ENCODE data around the gene OAT.

OAT gene

DNA sequence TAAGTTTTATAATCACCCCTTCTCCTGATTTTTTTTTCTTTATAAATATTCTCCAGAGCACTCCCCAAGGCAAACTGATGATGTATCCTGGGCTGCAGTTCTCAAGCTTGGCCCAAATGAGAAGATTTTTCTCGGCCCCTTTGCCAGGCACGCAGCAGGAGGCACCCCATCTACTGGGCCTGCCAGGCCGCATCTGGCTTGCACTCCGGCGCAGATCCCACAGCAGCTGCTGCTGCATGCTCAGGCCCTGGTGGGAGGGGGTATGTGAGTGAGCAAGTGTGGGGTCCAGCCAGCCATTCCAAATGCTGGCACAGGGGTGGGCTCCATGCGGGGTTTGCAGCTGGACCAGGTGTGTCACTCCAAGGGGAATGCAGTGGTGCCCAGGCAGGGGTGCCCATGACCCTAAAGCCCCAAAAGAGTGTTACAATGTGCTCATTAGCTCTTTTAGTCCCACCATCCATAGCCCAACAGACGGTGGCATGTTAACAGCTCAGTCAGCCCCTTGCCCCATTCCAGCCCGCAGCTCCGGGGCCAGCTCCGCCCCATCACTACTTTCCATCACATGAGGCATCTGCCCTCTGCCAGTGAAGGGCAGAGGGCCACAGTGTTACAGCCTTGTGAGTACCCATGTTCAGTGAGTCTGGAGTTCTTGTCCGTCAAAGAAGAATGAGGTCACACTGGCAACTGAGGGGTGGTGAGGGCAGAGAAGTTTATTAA lies 25.9 kb downstream of the OAT start:
- Histone ChIP-seq H3K4me3 (ENCODE audit: low read length) (no peak overlapping the region), H3K36me3 (ENCODE audit: insufficient read depth, low read length) (peaks cover 8% of the 10 kb centered on the region), H3K9ac (ENCODE audit: low read depth, low read length) (no peak overlapping the region), H3K9me3 (replicated peaks; ENCODE audit: low read length) (no peaks in the 10 kb centered on the region), H3K4me1 (ENCODE audit: control insufficient read depth, insufficient read depth, low read length) (peaks cover 10% of the 10 kb centered on the region), H3K4me2 (ENCODE audit: low read length) (no peak overlapping the region), H3K27me3 (ENCODE audit: control insufficient read depth, insufficient read depth, low read length) (no peaks in the 10 kb centered on the region)

DNA sequence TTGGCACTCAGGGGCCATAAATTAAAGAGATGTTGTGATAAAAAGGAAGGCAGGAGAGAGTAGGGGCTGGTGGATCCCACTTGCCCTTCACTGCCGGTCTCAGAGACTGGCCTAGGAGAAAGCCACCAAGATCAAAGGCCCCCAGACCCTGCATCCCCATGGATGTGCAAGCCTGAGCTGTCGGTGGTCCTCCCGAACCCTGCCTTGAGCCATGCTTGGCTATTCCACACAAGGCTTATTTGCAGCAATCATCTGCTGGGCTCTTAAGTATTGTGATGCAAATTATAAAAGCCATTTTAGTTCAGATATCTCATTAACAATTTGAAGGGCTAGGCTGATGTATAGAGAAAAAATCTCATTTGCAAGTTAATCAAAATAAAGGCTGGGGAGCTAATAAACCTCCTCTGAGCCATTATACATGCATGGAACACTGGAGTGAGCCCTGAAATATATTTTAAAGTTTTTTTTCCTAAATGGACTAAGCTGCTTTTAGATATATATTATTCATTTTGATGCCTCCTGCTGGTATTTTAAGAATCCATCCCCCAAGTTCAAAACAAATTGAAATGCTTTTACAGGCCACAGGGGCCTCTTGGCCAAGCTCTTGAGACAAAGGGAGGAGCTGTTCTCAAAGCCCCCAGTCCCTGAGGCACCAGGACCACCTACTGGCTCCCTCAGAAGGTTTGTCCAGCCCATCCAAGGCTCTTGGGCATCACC lies 28.1 kb downstream of the OAT start:
- H3K9ac ChIP-seq (ENCODE audit: low read depth, low read length), result no peak overlapping the region

GRCh38 chr10:124389613-124390361 lies 28.9 kb downstream of the OAT start:
- no peaks in the 10 kb centered on the region for H3K27me3 ChIP-seq (ENCODE audit: control insufficient read depth, insufficient read depth, low read length)
- H3K9ac ChIP-seq (ENCODE audit: low read depth, low read length), result peak overlapping the region; percentile 78
- no peaks in the 10 kb centered on the region for H3K9me3 ChIP-seq (replicated peaks; ENCODE audit: low read length)
- H3K36me3 ChIP-seq (ENCODE audit: insufficient read depth, low read length), result no peaks in the 10 kb centered on the region
- H3K4me1 ChIP-seq (ENCODE audit: control insufficient read depth, insufficient read depth, low read length), result peaks cover 10% of the 10 kb centered on the region
- peak overlapping the region; percentile 65 for H3K4me3 ChIP-seq (ENCODE audit: low read length)
- H3K4me2 ChIP-seq (ENCODE audit: low read length), result peak overlapping the region; percentile 97

More for the DNA sequence above, 28.1 kb downstream of the OAT start:
- Histone ChIP-seq H3K4me2 (ENCODE audit: low read length) (no peak overlapping the region), H3K4me1 (ENCODE audit: control insufficient read depth, insufficient read depth, low read length) (peaks cover 10% of the 10 kb centered on the region), H3K36me3 (ENCODE audit: insufficient read depth, low read length) (no peaks in the 10 kb centered on the region), H3K9me3 (replicated peaks; ENCODE audit: low read length) (no peaks in the 10 kb centered on the region), H3K4me3 (ENCODE audit: low read length) (no peak overlapping the region), H3K27me3 (ENCODE audit: control insufficient read depth, insufficient read depth, low read length) (no peaks in the 10 kb centered on the region)

- H3K36me3 ChIP-seq (ENCODE audit: insufficient read depth, low read length), result no peaks in the 10 kb centered on the region
- peak overlapping the region; percentile 79 for H3K9ac ChIP-seq (ENCODE audit: low read depth, low read length)
- peak overlapping the region; percentile 97 for H3K4me2 ChIP-seq (ENCODE audit: low read length)
- peaks cover 10% of the 10 kb centered on the region for H3K4me1 ChIP-seq (ENCODE audit: control insufficient read depth, insufficient read depth, low read length)
- no peaks in the 10 kb centered on the region for H3K27me3 ChIP-seq (ENCODE audit: control insufficient read depth, insufficient read depth, low read length)
- H3K9me3 ChIP-seq (replicated peaks; ENCODE audit: low read length), result no peaks in the 10 kb centered on the region
- H3K4me3 ChIP-seq (ENCODE audit: low read length), result peak overlapping the region; percentile 68
Observed at GRCh38 chr10:124388823-124389612, 29.7 kb downstream of the OAT start.

- no peaks in the 10 kb centered on the region for H3K36me3 ChIP-seq (ENCODE audit: insufficient read depth, low read length)
- no peaks in the 10 kb centered on the region for H3K9me3 ChIP-seq (replicated peaks; ENCODE audit: low read length)
- H3K4me1 ChIP-seq (ENCODE audit: control insufficient read depth, insufficient read depth, low read length), result peaks cover 10% of the 10 kb centered on the region
- H3K9ac ChIP-seq (ENCODE audit: low read depth, low read length), result peak overlapping the region; percentile 79
- H3K27me3 ChIP-seq (ENCODE audit: control insufficient read depth, insufficient read depth, low read length), result no peaks in the 10 kb centered on the region
- H3K4me3 ChIP-seq (ENCODE audit: low read length), result peak overlapping the region; percentile 68
- H3K4me2 ChIP-seq (ENCODE audit: low read length), result peak overlapping the region; percentile 97
Observed at GRCh38 chr10:124388476-124388822, 30.3 kb downstream of the OAT start.

DNA sequence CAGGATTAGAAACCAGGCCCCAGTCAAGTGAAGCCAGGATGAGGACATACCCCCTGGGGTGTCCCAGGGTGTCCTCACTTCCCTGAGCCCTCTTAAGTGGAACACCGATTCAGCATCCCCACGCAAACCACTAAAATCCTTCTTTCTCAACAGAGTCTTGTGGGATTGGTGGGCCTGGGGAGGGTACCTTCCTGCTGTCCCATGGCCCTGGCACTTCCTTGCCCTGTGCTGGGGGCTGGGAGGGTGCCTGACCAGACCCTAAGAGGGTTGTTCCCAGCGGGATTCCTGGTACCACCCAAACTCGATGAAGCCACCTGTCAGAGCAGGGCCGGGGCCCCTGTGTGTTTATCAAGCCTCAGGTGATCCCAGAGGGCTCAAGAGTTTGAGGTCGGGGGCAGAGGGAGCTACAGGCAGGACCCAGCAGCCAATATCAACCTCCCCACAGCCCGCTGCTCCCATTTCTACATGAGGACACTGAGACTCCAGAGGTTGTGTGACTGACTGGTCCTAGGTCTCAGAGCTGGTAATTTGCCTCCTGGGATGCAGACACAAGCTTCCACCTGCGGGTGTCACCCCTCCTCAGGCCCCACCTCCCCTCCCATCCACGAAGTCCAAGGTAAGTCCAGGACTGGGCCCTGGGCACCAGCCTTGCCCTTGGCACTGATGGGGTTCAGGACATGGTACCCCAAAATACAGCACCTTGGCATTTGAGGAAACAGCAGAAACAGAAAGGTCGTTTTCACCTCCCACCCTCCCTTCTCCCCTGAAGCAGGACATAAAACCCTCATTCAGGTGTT lies 31.4 kb downstream of the OAT start:
- Histone ChIP-seq H3K4me2 (ENCODE audit: low read length) (no peak overlapping the region), H3K36me3 (ENCODE audit: insufficient read depth, low read length) (no peaks in the 10 kb centered on the region), H3K27me3 (ENCODE audit: control insufficient read depth, insufficient read depth, low read length) (no peaks in the 10 kb centered on the region), H3K4me3 (ENCODE audit: low read length) (no peak overlapping the region), H3K9ac (ENCODE audit: low read depth, low read length) (no peak overlapping the region), H3K9me3 (replicated peaks; ENCODE audit: low read length) (no peaks in the 10 kb centered on the region), H3K4me1 (ENCODE audit: control insufficient read depth, insufficient read depth, low read length) (peaks cover 10% of the 10 kb centered on the region)

GRCh38 chr10:124386186-124387077 lies 32.3 kb downstream of the OAT start:
- H3K4me2 ChIP-seq (ENCODE audit: low read length), result no peak overlapping the region
- H3K36me3 ChIP-seq (ENCODE audit: insufficient read depth, low read length), result no peaks in the 10 kb centered on the region
- peaks cover 4% of the 10 kb centered on the region for H3K27me3 ChIP-seq (ENCODE audit: control insufficient read depth, insufficient read depth, low read length)
- H3K9ac ChIP-seq (ENCODE audit: low read depth, low read length), result no peak overlapping the region
- no peaks in the 10 kb centered on the region for H3K9me3 ChIP-seq (replicated peaks; ENCODE audit: low read length)
- H3K4me3 ChIP-seq (ENCODE audit: low read length), result no peak overlapping the region
- H3K4me1 ChIP-seq (ENCODE audit: control insufficient read depth, insufficient read depth, low read length), result peaks cover 10% of the 10 kb centered on the region

GRCh38 chr10:124385627-124386185 lies 33.0 kb downstream of the OAT start:
- Histone ChIP-seq H3K9ac (ENCODE audit: low read depth, low read length) (no peak overlapping the region), H3K4me1 (ENCODE audit: control insufficient read depth, insufficient read depth, low read length) (peaks cover 10% of the 10 kb centered on the region), H3K4me3 (ENCODE audit: low read length) (no peak overlapping the region), H3K4me2 (ENCODE audit: low read length) (no peak overlapping the region), H3K36me3 (ENCODE audit: insufficient read depth, low read length) (no peaks in the 10 kb centered on the region), H3K9me3 (replicated peaks; ENCODE audit: low read length) (no peaks in the 10 kb centered on the region), H3K27me3 (ENCODE audit: control insufficient read depth, insufficient read depth, low read length) (peaks cover 8% of the 10 kb centered on the region)

- Histone ChIP-seq H3K9ac (ENCODE audit: low read depth, low read length) (no peak overlapping the region), H3K9me3 (replicated peaks; ENCODE audit: low read length) (no peaks in the 10 kb centered on the region), H3K27me3 (ENCODE audit: control insufficient read depth, insufficient read depth, low read length) (peaks cover 18% of the 10 kb centered on the region), H3K36me3 (ENCODE audit: insufficient read depth, low read length) (no peaks in the 10 kb centered on the region), H3K4me2 (ENCODE audit: low read length) (no peak overlapping the region), H3K4me1 (ENCODE audit: control insufficient read depth, insufficient read depth, low read length) (peaks cover 10% of the 10 kb centered on the region), H3K4me3 (ENCODE audit: low read length) (no peak overlapping the region)
Observed at GRCh38 chr10:124384591-124385190, 34.0 kb downstream of the OAT start.

All from skeletal muscle satellite cell (primary cell).